Measurements from ENCODE around the gene DNTT.

The DNTT gene

GRCh38 chr10:96304230-96304629 is at the start of gene DNTT:
TSS of gene DNTT (plus strand) at chr10:96304434. CDS start at chr10:96304498, 64 bp downstream.
- TF ChIP-seq JUND (IDR thresholded peaks at IDR 0.05; ENCODE audit: low read depth) = no peak
- in situ Hi-C loops (cut with HindIII; ENCODE audit: low pct_unique_long_range_greater_than_20kb, low sequenced_read_pairs) = no loop called here
- DNase-seq (ENCODE audit: low read depth in 1 of 2, low spot score in 1 of 2) = no peak

DNA sequence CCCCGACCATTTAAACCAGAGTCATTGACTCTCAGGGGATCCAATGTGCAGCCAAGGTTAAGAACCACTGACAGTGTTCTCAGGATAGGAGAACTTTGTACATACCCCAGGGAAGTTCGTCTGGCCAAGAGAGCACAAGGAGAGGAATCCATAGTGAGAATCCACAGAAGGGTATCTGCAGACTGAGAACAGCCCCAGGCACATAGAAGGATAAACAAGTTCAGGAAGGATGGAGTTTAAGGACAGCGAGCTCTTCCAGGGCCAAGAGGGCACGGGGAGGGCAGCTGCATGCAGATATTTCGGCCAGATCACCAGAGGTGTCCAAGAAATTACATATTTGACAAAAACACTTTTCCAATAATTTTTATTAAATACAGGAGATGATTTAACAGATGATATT is 49.3 kb upstream of the DNTT start:
- no peak for TF ChIP-seq JUND (IDR thresholded peaks at IDR 0.05; ENCODE audit: low read depth)
- in situ Hi-C loops (cut with HindIII; ENCODE audit: low pct_unique_long_range_greater_than_20kb, low sequenced_read_pairs) = no loop called here
- DNase-seq (ENCODE audit: low read depth in 1 of 2, low spot score in 1 of 2) = no peak

DNA sequence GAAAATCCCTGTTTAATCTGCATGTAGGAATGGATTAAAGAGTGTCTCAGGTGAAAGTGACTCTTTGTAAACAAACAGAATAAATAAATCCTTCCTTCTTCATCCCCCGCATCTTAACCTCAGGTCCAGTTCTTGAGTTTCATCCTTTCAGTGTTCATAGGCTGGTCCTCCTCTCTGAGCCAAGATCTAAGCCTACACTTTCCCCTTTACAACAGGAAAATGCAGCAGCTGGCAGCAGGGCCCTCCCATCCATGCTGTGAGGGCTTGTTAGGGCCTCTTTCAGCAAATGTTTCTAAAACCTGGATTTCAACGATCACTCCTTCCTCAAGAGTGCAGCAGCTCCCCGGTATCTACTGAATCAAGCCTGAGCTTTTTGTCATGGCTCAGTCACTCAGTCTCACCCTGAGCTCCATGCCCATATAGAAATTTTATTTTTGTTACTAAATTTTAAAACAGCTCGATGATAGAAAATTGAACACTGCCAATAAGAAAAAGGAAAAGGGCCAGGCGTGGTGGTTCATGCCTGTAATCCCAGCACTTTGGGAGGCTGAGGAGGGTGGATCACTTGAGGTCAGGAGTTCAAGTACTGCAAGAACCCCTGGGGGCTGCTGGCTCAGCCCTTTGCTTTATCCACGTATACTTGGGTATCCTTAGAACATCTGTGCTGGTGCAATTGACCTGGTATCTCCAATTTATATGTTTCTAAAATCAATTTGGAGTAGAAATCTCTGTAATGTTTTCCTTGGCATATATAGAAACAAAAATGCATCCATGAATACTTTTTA is 48.5 kb upstream of the DNTT start:
- TF ChIP-seq JUND (IDR thresholded peaks at IDR 0.05; ENCODE audit: low read depth) = no peak
- no peak for DNase-seq (ENCODE audit: low read depth in 1 of 2, low spot score in 1 of 2)
- in situ Hi-C loops (cut with HindIII; ENCODE audit: low pct_unique_long_range_greater_than_20kb, low sequenced_read_pairs) = no loop called here

DNA sequence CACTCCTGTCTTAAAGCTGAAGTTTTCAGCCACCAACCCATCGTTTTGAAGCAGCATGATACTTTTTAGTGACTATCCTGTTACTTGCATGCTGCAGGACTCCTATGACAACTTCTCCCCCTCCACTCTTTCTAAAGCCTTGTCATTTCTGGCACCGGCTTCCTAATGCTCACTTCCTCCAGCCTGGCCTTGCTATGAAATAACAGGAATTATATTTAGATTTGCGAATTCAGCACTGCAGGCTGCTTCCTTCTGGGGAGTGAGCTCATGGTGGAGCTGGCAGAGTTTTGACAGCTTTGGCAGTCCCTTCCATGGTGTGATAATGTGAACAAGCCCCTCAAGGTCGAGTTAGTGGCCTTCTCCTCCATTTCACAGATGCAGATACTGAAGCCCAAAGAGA is 46.3 kb upstream of the DNTT start:
- DNase-seq (ENCODE audit: low read depth in 1 of 2, low spot score in 1 of 2) = no peak
- in situ Hi-C loops (cut with HindIII; ENCODE audit: low pct_unique_long_range_greater_than_20kb, low sequenced_read_pairs) = no loop called here
- TF ChIP-seq JUND (IDR thresholded peaks at IDR 0.05; ENCODE audit: low read depth) = no peak

DNA sequence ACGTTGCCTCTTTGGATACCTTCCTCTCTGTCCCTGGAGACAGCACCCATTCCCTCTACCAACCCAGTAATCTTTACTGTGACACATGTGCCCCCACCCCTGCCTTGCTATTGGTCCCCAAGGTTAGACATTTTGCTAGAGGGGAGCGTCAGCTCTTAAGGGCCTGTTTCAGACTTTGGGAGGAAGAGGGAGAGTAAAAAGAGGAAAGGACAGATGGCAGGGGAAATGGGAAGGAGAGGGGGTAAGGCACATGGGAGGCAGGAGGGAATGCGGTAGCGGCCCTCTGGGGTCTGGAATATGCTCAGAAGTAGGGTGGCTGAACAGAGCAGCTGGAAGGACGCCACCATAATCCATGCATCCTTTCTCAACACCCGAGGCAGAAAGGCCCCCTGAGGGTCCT is 45.1 kb upstream of the DNTT start:
- no peak for DNase-seq (ENCODE audit: low read depth in 1 of 2, low spot score in 1 of 2)
- no peak for TF ChIP-seq JUND (IDR thresholded peaks at IDR 0.05; ENCODE audit: low read depth)
- in situ Hi-C loops (cut with HindIII; ENCODE audit: low pct_unique_long_range_greater_than_20kb, low sequenced_read_pairs) = no loop called here

DNA sequence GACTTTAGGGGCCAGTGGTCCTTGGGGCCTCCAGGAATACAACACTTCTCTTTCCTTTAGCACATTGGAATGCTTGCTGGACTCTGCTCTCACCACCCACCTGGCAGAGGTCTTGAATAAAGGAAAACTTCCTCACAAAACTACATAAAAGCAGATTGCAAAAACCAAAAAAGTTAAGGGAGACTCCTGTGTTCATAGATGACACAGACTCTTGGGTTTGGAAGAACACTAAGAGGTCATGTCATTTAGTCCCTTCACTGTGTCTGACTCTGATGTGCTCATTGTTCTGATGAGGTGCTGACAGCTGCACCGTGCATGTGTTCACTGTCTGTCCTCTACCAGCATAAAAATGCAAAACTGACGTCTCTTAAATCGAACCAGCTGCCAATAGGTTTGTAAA is 44.2 kb upstream of the DNTT start:
- in situ Hi-C loops (cut with HindIII; ENCODE audit: low pct_unique_long_range_greater_than_20kb, low sequenced_read_pairs) = no loop called here
- no peak for DNase-seq (ENCODE audit: low read depth in 1 of 2, low spot score in 1 of 2)
- no peak for TF ChIP-seq JUND (IDR thresholded peaks at IDR 0.05; ENCODE audit: low read depth)

- TF ChIP-seq JUND (IDR thresholded peaks at IDR 0.05; ENCODE audit: low read depth) = no peak
- in situ Hi-C loops (cut with HindIII; ENCODE audit: low pct_unique_long_range_greater_than_20kb, low sequenced_read_pairs) = no loop called here
- DNase-seq (ENCODE audit: low read depth in 1 of 2, low spot score in 1 of 2) = no peak
These were observed 43.1 kb upstream of the DNTT start for GRCh38 chr10:96261132-96261531.

DNA sequence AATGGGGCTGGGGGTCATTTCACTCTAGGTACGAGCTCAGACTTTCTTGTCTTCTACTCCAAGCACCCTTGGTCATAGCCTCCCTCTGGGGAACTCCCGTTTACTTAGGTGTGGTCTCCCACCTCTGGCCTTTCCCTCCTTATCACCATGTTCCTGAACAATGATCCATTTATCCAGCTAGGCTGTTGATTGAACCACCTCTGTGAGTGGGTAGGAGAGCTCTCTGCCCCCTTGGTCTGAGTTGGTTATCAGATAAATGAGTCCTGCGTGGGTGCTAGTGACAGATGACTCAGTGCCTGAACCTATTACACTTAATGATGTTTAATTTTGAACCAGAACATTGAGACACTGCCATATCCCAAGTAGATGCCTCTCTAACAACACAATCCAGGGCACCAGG is 42.3 kb upstream of the DNTT start:
- no peak for DNase-seq (ENCODE audit: low read depth in 1 of 2, low spot score in 1 of 2)
- in situ Hi-C loops (cut with HindIII; ENCODE audit: low pct_unique_long_range_greater_than_20kb, low sequenced_read_pairs) = no loop called here
- no peak for TF ChIP-seq JUND (IDR thresholded peaks at IDR 0.05; ENCODE audit: low read depth)

DNA sequence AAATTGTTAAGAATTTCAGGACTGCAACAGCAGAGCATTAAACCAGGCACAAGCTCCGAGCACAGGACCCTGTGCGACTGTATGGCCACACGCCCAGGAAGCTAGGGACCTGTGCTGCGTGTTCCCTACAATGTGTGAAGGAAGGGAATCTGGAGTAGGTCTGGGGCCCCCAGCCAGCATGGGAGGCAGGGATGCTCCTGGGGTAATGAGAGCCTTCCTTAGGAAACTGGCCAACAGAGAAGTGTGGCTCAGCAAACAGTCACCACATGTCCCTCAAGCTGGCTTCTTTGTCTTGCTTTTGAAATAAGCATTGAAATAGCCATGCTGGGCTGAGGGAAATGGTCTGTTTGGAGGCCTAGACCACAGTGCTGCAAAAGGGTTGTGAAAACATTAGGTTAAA is 41.1 kb upstream of the DNTT start:
- TF ChIP-seq JUND (IDR thresholded peaks at IDR 0.05; ENCODE audit: low read depth) = no peak
- no peak for DNase-seq (ENCODE audit: low read depth in 1 of 2, low spot score in 1 of 2)

DNA sequence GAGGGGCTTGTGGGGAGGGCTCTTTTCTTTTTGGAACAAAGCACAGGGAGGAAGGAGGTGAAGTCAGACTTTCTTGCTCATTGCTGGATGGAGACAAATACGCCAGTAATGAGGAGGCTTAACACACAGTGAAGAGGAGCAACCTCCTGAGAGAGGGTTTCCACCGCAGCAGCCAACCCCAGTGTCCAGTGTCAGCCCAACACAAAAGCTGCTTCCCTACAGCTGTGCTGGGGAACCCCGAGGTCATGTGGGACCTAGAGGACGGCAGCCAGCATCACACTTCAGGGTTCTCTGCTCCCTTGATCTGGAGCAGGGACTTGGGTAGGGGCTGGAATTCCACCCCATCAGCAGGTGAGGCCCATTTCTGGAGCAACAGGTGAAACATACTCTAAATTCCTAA is 40.6 kb upstream of the DNTT start:
- TF ChIP-seq JUND (IDR thresholded peaks at IDR 0.05; ENCODE audit: low read depth) = no peak
- in situ Hi-C loops (cut with HindIII; ENCODE audit: low pct_unique_long_range_greater_than_20kb, low sequenced_read_pairs) = no loop called here
- DNase-seq (ENCODE audit: low read depth in 1 of 2, low spot score in 1 of 2) = no peak

More for the DNA sequence above, 41.1 kb upstream of the DNTT start:
- in situ Hi-C loops (cut with HindIII; ENCODE audit: low pct_unique_long_range_greater_than_20kb, low sequenced_read_pairs) = no loop called here

DNA sequence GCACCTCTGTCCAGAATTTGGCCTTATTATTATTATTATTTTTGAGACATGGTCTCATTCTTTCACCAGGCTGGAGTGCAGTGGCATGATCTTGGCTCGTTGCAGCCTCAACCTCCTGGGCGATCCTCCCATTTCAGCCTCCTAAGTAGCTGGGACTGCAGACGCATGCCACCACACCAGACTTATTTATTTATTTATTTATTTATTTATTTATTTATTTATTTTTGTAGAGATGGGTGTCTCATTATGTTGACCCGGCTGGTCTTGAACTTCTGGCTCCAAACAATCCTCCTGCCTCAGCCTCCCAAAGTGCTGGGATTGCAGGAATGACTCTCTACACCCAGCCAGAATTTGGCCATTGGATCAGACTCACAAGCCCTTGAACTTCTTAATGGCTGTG is 39.3 kb upstream of the DNTT start:
- in situ Hi-C loops (cut with HindIII; ENCODE audit: low pct_unique_long_range_greater_than_20kb, low sequenced_read_pairs) = no loop called here
- TF ChIP-seq JUND (IDR thresholded peaks at IDR 0.05; ENCODE audit: low read depth) = no peak
- no peak for DNase-seq (ENCODE audit: low read depth in 1 of 2, low spot score in 1 of 2)

DNA sequence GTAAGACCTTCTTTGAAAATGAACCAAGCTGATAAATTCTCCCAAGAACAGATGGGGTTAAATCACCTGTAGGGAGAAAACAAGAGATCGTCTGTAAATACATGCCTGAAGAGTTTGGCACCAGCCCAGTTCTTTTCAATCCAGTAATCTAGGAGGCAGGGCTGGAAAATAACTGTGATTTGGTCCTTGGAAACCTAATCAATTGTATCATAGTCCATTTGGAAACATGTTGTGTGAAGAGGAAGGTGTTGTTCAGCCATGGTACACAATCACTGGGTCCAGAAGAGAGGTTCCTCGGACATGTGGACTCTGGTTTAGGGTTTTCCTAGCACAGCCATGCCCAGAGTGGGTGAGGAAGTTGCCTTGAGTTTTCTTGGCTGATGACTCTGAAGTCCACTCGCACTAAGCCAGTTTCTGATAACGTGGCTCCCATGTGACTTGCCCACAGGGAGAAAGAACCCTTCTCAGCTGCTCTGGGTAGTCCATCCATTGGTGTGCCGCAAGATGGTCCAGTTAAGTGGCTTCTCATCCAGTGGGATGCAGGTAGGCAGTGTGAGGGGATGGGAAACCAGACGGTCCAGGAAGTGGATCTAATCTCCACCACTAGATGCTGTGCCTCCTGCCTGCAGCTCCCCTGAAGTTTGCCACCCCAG is 38.0 kb upstream of the DNTT start:
- TF ChIP-seq JUND (IDR thresholded peaks at IDR 0.05; ENCODE audit: low read depth) = no peak
- DNase-seq (ENCODE audit: low read depth in 1 of 2, low spot score in 1 of 2) = no peak
- in situ Hi-C loops (cut with HindIII; ENCODE audit: low pct_unique_long_range_greater_than_20kb, low sequenced_read_pairs) = no loop called here

GRCh38 chr10:96267234-96267705 is 37.0 kb upstream of the DNTT start:
- TF ChIP-seq JUND (IDR thresholded peaks at IDR 0.05; ENCODE audit: low read depth) = no peak
- in situ Hi-C loops (cut with HindIII; ENCODE audit: low pct_unique_long_range_greater_than_20kb, low sequenced_read_pairs) = no loop called here
- DNase-seq (ENCODE audit: low read depth in 1 of 2, low spot score in 1 of 2) = no peak
